Liver (tissue), 9 donors: ENCODE data around the gene FAM186B. TPM values are rescaled to one million over a fixed set of nuclear protein-coding genes. Genes with fewer than 3 reads are reported as not detected.

Source experiments
- DNase-seq: peaks from one replicate; pipeline ENCODE4 v3.0.0-alpha.2; 2017; ENCODE audit warnings: low spot score
- H3K27ac ChIP-seq, 2 donors: one replicate each; pipeline ENCODE4 v1.7.0; 2013; ENCODE audit warnings: inconsistent platforms in 2 of 2, low read length in 2 of 2, control low read depth in 1 of 2, low read depth in 1 of 2, mild to moderate bottlenecking in 1 of 2
- H3K27me3 ChIP-seq, 4 donors: one replicate each; pipeline versions ENCODE4 v1.6.1 to v1.7.0; 2013; ENCODE audit warnings: low read length in 3 of 4, inconsistent platforms in 1 of 4, mild to moderate bottlenecking in 1 of 4, moderate library complexity in 1 of 4; ENCODE audit not compliant: control insufficient read depth in 4 of 4, insufficient read depth in 4 of 4
- H3K36me3 ChIP-seq, 4 donors: one replicate each; pipeline versions ENCODE4 v1.6.1 to v1.7.0; 2013; ENCODE audit warnings: low read length in 3 of 4, mild to moderate bottlenecking in 3 of 4, low read depth in 1 of 4, moderate library complexity in 1 of 4; ENCODE audit not compliant: control insufficient read depth in 4 of 4, insufficient read depth in 3 of 4
- H3K4me1 ChIP-seq, 4 donors: one replicate each; pipeline versions ENCODE4 v1.6.1 to v1.7.0; 2013; ENCODE audit warnings: low read length in 3 of 4, mild to moderate bottlenecking in 3 of 4, moderate library complexity in 1 of 4; ENCODE audit not compliant: control insufficient read depth in 4 of 4, insufficient read depth in 4 of 4
- H3K4me3 ChIP-seq, 3 donors: one replicate each; pipeline versions ENCODE4 v1.6.1 to v1.7.0; 2013; ENCODE audit warnings: low read length in 3 of 3, control low read depth in 1 of 3, low read depth in 1 of 3, mild to moderate bottlenecking in 1 of 3
- H3K9ac ChIP-seq, 2 donors: one replicate each; pipeline ENCODE4 v1.7.0; 2013; ENCODE audit warnings: low read length in 2 of 2, mild to moderate bottlenecking in 2 of 2, moderate library complexity in 2 of 2, control low read depth in 1 of 2, low read depth in 1 of 2
- H3K9me3 ChIP-seq, 4 donors: one replicate each; pipeline versions ENCODE4 v1.6.1 to v1.7.0; 2013; ENCODE audit warnings: low read length in 3 of 4; ENCODE audit not compliant: control insufficient read depth in 4 of 4
- FOXA2 ChIP-seq: IDR thresholded peaks from 2 replicates; pipeline ENCODE4 v1.6.1; 2016; ENCODE audit warnings: antibody characterized with exemption
- HNF4A ChIP-seq, 2 donors: conservative IDR thresholded peaks; 2 replicates each; pipeline ENCODE4 v1.6.1; 2016; ENCODE audit warnings: antibody characterized with exemption in 2 of 2, mild to moderate bottlenecking in 2 of 2
- HNF4G ChIP-seq: IDR thresholded peaks from 2 replicates; pipeline ENCODE4 v1.6.1; 2016; ENCODE audit warnings: antibody characterized with exemption
- JUND ChIP-seq, 2 donors: IDR thresholded peaks; 2 replicates each; pipeline ENCODE4 v1.6.1; 2016; ENCODE audit warnings: antibody characterized with exemption in 2 of 2
- MAX ChIP-seq: IDR thresholded peaks from 2 replicates; pipeline ENCODE4 v1.6.1; 2016; ENCODE audit warnings: antibody characterized with exemption
- NR2F2 ChIP-seq: IDR thresholded peaks from 2 replicates; pipeline ENCODE4 v1.6.1; 2016; ENCODE audit warnings: antibody characterized with exemption
- RAD21 ChIP-seq, 2 donors: IDR thresholded peaks; 2 replicates each; pipeline ENCODE4 v1.6.1; 2016; ENCODE audit warnings: antibody characterized with exemption in 2 of 2, mild to moderate bottlenecking in 2 of 2
- REST ChIP-seq: IDR thresholded peaks from 2 replicates; pipeline ENCODE4 v1.6.1; 2016; ENCODE audit warnings: antibody characterized with exemption, mild to moderate bottlenecking
- RXRA ChIP-seq, 2 donors: IDR thresholded peaks; 2 replicates each; pipeline ENCODE4 v1.6.1; 2017 to 2018; ENCODE audit warnings: antibody characterized with exemption in 2 of 2, mild to moderate bottlenecking in 1 of 2
- SP1 ChIP-seq: IDR thresholded peaks from 2 replicates; pipeline ENCODE4 v1.6.1; 2018; ENCODE audit warnings: antibody characterized with exemption, mild to moderate bottlenecking
- TAF1 ChIP-seq: conservative IDR thresholded peaks from 2 replicates; pipeline ENCODE4 v1.6.1; 2016; ENCODE audit warnings: antibody characterized with exemption, mild to moderate bottlenecking
- YY1 ChIP-seq: IDR thresholded peaks from 2 replicates; pipeline ENCODE4 v1.6.1; 2016; ENCODE audit warnings: antibody characterized with exemption, mild to moderate bottlenecking
- ZBTB33 ChIP-seq: IDR thresholded peaks from 2 replicates; pipeline ENCODE4 v1.6.1; 2016; ENCODE audit warnings: antibody characterized with exemption
- WGBS: extraction: QIAGEN DNeasy Blood & Tissue Kit; methylation state at CpG from one replicate; pipeline ENCODE4 v1.1.7; 2013; 5-methylcytosine and 5-hydroxymethylcytosine counted together
- polyA plus RNA-seq, 2 donors: library from polyadenylated mRNA; stranded (reverse) in 1 of 2; unstranded in 1 of 2; fragments of 200-250 nt in 1 of 2; fragments of >200 nt in 1 of 2; fragmentation: Nextera tagmentation in 1 of 2; extraction: Ambion mirVana in 1 of 2; gene quantifications; one replicate each; pipeline versions ENCODE4 v1.2.1 to v1.2.3, GENCODE V29; 2013 to 2015
- total RNA-seq, 2 donors: library from RNA; depleted of rRNA; stranded (reverse); fragments of >200 nt; gene quantifications; one replicate each; pipeline ENCODE4 v1.2.3, GENCODE V29; 2014
- TF ChIP-seq, protein P1 (sequence below): fragments of 150-350 bp; IDR thresholded peaks from 2 replicates; pipeline ENCODE4 v1.5.1; 2017; ENCODE audit warnings: improper control_type of control experiment, low read depth, low read length; ENCODE audit not compliant: missing input control
- donor health status: healthy.
- donor health status: healthy.
- donor health status: healthy.
- donor health status: healthy.
- donor health status: healthy.

FAM186B gene
- total and polyA plus RNA-seq, 4 donors, result 0.19 to 0.84 (median 0.42) TPM

GRCh38 chr12:49552899-49553298 is 52.5 kb downstream of the FAM186B start:
- H3K9ac ChIP-seq, result no peak overlapping the region
- no peak overlapping the region for H3K27ac ChIP-seq
- no peak overlapping the region for H3K4me3 ChIP-seq
- no peak for TF ChIP-seq HNF4A (conservative IDR thresholded peaks at IDR 0.05)
- no peak for TF ChIP-seq TAF1
- no peak for TF ChIP-seq NR2F2
- TF ChIP-seq, protein P1, sequence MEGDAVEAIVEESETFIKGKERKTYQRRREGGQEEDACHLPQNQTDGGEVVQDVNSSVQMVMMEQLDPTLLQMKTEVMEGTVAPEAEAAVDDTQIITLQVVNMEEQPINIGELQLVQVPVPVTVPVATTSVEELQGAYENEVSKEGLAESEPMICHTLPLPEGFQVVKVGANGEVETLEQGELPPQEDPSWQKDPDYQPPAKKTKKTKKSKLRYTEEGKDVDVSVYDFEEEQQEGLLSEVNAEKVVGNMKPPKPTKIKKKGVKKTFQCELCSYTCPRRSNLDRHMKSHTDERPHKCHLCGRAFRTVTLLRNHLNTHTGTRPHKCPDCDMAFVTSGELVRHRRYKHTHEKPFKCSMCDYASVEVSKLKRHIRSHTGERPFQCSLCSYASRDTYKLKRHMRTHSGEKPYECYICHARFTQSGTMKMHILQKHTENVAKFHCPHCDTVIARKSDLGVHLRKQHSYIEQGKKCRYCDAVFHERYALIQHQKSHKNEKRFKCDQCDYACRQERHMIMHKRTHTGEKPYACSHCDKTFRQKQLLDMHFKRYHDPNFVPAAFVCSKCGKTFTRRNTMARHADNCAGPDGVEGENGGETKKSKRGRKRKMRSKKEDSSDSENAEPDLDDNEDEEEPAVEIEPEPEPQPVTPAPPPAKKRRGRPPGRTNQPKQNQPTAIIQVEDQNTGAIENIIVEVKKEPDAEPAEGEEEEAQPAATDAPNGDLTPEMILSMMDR, result no peak
- no peak for TF ChIP-seq RAD21 (IDR thresholded peaks at IDR 0.05)
- no peak for TF ChIP-seq MAX
- TF ChIP-seq JUND (IDR thresholded peaks at IDR 0.05), result no peak
- no peak for TF ChIP-seq REST
- TF ChIP-seq FOXA2, result no peak
- TF ChIP-seq RXRA (IDR thresholded peaks at IDR 0.05), result no peak
- TF ChIP-seq SP1, result no peak
- no peaks in the 10 kb centered on the region for H3K9me3 ChIP-seq
- no peak for DNase-seq
- H3K27me3 ChIP-seq, result peaks cover 0 to 5% (median 0%) of the 10 kb centered on the region in 4 donors
- H3K36me3 ChIP-seq, result peaks cover 0 to 3% (median 3%) of the 10 kb centered on the region in 4 donors
- 89% methylated on average over 8 of the region's 8 CpGs for WGBS
- peaks cover 7 to 47% (median 30%) of the 10 kb centered on the region in 4 donors for H3K4me1 ChIP-seq

DNA sequence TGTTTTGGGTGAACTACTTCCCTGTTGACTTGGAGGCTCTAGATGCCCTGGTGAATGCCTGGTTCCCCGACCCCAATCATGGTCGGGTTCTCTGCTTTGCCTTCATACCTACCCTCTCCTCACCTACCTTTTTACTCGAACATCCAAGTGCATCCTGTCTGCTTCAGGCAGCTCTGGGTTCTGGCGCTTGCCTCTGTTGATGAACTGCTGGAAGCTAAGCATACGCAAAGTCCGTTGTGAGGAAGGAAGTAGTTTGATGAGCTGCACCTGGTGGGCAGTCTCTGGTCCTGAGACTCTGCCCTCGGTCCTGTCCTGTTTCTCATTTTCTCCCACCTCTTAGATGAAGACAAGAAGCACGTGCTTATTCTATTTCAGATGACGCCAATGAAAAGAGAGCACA is 53.0 kb downstream of the FAM186B start:
- H3K9me3 ChIP-seq, result no peaks in the 10 kb centered on the region
- WGBS, result 74% methylated on average over 9 of the region's 9 CpGs
- no peak overlapping the region for H3K9ac ChIP-seq
- no peak for TF ChIP-seq JUND (IDR thresholded peaks at IDR 0.05)
- TF ChIP-seq FOXA2, result no peak
- no peak for TF ChIP-seq ZBTB33
- no peak for TF ChIP-seq SP1
- no peak for TF ChIP-seq HNF4G
- no peak for TF ChIP-seq YY1
- peaks cover 0 to 5% (median 0%) of the 10 kb centered on the region in 4 donors for H3K27me3 ChIP-seq
- peaks cover 7 to 43% (median 29%) of the 10 kb centered on the region in 4 donors for H3K4me1 ChIP-seq
- peaks cover 0 to 2% (median 0%) of the 10 kb centered on the region in 4 donors for H3K36me3 ChIP-seq
- no peak for DNase-seq
- no peak overlapping the region for H3K4me3 ChIP-seq
- peak overlapping the region in 1 of 2 donors; percentile 82 for H3K27ac ChIP-seq
